Measurements from ENCODE around the gene ATG7.

DNA sequence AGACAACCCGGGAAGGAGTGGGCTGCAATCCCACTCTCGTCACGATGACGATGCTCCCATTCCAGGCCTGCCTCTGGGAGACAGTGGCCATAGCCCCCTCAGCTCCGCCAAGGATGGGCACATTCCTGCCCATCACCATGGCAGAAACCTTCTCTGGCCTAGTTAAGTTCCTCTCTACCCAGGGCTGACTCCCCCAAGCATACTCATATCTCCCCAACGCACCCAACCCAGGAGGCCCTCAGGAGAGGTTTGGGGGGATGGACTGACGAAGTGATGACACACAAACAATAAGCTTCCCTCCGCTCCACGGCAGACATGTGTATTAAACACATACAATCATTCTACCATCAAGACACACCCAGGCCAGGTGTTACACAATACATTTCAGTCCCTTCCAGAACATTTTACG lies 311.4 kb downstream of the ATG7 start:
- TF ChIP-seq, protein P1, sequence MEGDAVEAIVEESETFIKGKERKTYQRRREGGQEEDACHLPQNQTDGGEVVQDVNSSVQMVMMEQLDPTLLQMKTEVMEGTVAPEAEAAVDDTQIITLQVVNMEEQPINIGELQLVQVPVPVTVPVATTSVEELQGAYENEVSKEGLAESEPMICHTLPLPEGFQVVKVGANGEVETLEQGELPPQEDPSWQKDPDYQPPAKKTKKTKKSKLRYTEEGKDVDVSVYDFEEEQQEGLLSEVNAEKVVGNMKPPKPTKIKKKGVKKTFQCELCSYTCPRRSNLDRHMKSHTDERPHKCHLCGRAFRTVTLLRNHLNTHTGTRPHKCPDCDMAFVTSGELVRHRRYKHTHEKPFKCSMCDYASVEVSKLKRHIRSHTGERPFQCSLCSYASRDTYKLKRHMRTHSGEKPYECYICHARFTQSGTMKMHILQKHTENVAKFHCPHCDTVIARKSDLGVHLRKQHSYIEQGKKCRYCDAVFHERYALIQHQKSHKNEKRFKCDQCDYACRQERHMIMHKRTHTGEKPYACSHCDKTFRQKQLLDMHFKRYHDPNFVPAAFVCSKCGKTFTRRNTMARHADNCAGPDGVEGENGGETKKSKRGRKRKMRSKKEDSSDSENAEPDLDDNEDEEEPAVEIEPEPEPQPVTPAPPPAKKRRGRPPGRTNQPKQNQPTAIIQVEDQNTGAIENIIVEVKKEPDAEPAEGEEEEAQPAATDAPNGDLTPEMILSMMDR (IDR thresholded peaks at IDR 0.05) = no peak
- no peak for TF ChIP-seq POLR2A (IDR thresholded peaks at IDR 0.05)

All from heart left ventricle (tissue), 13 donors.